ENCODE results near the gene MORN1.

The MORN1 gene

GRCh38 chr1:2418791-2419320, 27.5 kb upstream of the MORN1 start:
- no peak for DNase-seq

- no peak for DNase-seq
Observed at GRCh38 chr1:2417833-2418225, 26.5 kb upstream of the MORN1 start.

- no peak for DNase-seq
Observed at GRCh38 chr1:2417083-2417832, 25.9 kb upstream of the MORN1 start.

- peak; percentile 19 for DNase-seq
Observed at GRCh38 chr1:2416403-2416802, 25.0 kb upstream of the MORN1 start.

- peak; percentile 27 for DNase-seq
Observed at GRCh38 chr1:2415801-2416208, 24.5 kb upstream of the MORN1 start.

GRCh38 chr1:2415337-2415736, 24.0 kb upstream of the MORN1 start:
- DNase-seq = no peak

GRCh38 chr1:2414297-2414958, 23.1 kb upstream of the MORN1 start:
- peak; percentile 83 for DNase-seq

GRCh38 chr1:2413495-2414296, 22.3 kb upstream of the MORN1 start:
- DNase-seq = no peak

GRCh38 chr1:2412773-2413494, 21.6 kb upstream of the MORN1 start:
- no peak for DNase-seq

GRCh38 chr1:2412395-2412772, 21.0 kb upstream of the MORN1 start, which contains the start of gene PEX10:
Gene PEX10 (minus strand): TSS chr1:2412564. CDS start chr1:2412502, 62 bp downstream.
- peak; percentile 99 for DNase-seq

- no peak for DNase-seq
Observed at GRCh38 chr1:2411801-2412394, 20.5 kb upstream of the MORN1 start.

GRCh38 chr1:2409745-2410144, 18.4 kb upstream of the MORN1 start:
- DNase-seq = no peak

GRCh38 chr1:2408859-2409276, 17.5 kb upstream of the MORN1 start:
- DNase-seq = no peak

- no peak for DNase-seq
Observed at GRCh38 chr1:2408456-2408855, 17.1 kb upstream of the MORN1 start.

- no peak for DNase-seq
Observed at GRCh38 chr1:2407991-2408275, 16.6 kb upstream of the MORN1 start.

- no peak for DNase-seq
Observed at GRCh38 chr1:2407166-2407990, 16.0 kb upstream of the MORN1 start.

- DNase-seq = no peak
Observed at GRCh38 chr1:2406451-2407041, 15.2 kb upstream of the MORN1 start.

GRCh38 chr1:2405588-2406295, 14.4 kb upstream of the MORN1 start:
- DNase-seq = no peak

GRCh38 chr1:2404890-2405511, 13.6 kb upstream of the MORN1 start:
- DNase-seq = no peak
